ENCODE measurements around the gene CIROP.

CIROP gene

DNA sequence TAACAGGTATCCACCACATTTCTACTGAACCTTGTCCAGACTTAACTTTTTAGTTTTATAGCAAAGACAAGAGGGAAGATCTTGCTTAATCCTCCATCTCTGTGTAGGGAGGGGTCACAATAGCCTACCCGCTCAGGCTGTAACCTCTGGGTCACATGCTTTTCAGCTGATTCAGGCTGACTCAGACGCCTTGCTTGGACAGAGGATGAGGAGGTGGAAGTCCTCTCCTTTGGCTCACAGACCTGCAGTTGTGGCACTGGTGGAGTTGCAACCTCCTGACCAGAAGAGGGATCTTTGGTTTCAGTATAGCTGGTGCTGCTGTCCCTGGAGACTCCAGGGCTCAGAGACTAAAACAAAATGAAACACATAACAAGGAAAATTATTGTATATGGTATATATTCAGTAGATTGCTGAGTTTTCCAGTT lies 26.1 kb downstream of the CIROP start:
- ChIA-PET POLR2A (interaction anchor here (1.0 to 2.4 kb wide), 5 partner anchors 10 to 17 kb away, joined by 3 to 20 read pairs (median 6); partner anchors contain the start of genes ACIN1 and C14orf119), CTCF (interaction anchor here (1.7 to 17.4 kb wide), 13 partner anchors 11 to 107 kb away, joined by 4 to 452 read pairs (median 25); partner anchors contain the start of genes ACIN1, AJUBA, C14orf119 and CDH24)
- peak; percentile 10 for TF ChIP-seq CTCF (IDR thresholded peaks at IDR 0.05; ENCODE audit: insufficient read depth, low read length, missing control alignments)
- peak; percentile 87 for DNase-seq (ENCODE audit: low read depth, low spot score)
- no peak overlapping the region for H3K4me3 ChIP-seq (ENCODE audit: low read depth, low read length)

DNA sequence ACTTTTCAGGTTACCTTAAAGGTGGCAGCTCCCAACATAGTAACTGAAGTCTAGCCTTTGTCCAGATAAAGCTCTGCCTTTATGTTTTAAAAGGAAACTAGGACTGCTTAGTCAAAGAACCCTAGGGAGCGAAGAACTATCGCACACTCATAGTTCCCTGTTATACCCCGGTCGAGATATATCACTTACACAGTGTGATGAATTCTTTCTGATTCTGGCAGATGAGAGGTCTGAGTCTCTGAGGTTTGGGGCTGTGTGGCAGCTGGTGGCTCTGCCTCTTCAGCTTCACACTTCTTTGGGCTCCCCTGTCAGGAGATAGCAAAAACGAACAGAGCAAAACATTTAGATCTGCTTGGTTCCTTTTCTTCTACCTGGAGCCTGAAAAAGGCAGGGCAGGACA lies 26.8 kb downstream of the CIROP start:
- no peak for DNase-seq (ENCODE audit: low read depth, low spot score)
- POLR2A ChIA-PET, result interaction anchor here (0.7 to 2.4 kb wide), 5 partner anchors 9 to 101 kb away, joined by 3 to 20 read pairs (median 6); partner anchors contain the start of genes ACIN1 and C14orf119
- CTCF ChIA-PET, result interaction anchor here (1.1 to 17.4 kb wide), 23 partner anchors 11 to 546 kb away, joined by 3 to 452 read pairs (median 12); partner anchors contain the start of genes ACIN1, AJUBA, C14orf119 and CDH24
- TF ChIP-seq CTCF (IDR thresholded peaks at IDR 0.05; ENCODE audit: insufficient read depth, low read length, missing control alignments), result no peak
- no peak overlapping the region for H3K4me3 ChIP-seq (ENCODE audit: low read depth, low read length)

DNA sequence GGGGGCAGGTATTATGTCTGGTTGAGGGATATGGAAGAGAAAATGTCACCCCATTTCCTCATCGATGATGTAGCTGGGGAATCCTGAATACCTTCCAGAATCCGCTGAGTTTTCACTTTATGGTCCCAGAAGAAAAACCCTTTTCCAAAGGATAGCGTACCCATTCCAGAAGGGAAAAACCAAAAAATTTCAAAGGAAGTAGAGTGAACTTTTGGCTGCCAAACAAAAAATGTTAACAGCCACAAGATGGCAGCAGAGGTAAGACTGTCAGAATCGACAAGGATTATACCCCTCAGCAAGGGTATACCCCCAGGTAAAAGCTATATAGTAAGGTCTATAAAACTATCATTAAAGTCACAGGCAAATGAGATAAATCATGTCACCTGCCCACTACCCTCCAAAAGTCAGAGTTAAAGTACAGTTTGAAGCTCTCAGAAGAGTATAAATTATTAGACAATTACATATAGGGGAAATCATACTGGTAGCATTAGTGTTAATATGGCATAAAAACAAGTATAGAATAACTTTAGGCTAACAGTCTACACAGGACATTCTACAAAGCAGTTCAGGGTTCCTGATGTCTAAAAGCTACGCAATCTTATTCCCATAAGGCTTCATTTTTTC lies 27.9 kb downstream of the CIROP start:
- CTCF ChIA-PET, result interaction anchor here (0.8 to 17.4 kb wide), 31 partner anchors 12 to 892 kb away, joined by 3 to 452 read pairs (median 6); partner anchors contain the start of genes ACIN1, AJUBA, C14orf119 and CDH24
- POLR2A ChIA-PET, result interaction anchor here (0.6 to 1.1 kb wide), 4 partner anchors 18 to 100 kb away, joined by 3 to 4 read pairs (median 3); partner anchors contain the start of gene ACIN1
- TF ChIP-seq CTCF (IDR thresholded peaks at IDR 0.05; ENCODE audit: insufficient read depth, low read length, missing control alignments), result no peak
- H3K4me3 ChIP-seq (ENCODE audit: low read depth, low read length), result no peak overlapping the region
- DNase-seq (ENCODE audit: low read depth, low spot score), result no peak

- no peak for TF ChIP-seq CTCF (IDR thresholded peaks at IDR 0.05; ENCODE audit: insufficient read depth, low read length, missing control alignments)
- POLR2A ChIA-PET, result no interaction called here
- no peak for DNase-seq (ENCODE audit: low read depth, low spot score)
- H3K4me3 ChIP-seq (ENCODE audit: low read depth, low read length), result no peak overlapping the region
- CTCF ChIA-PET, result interaction anchor here (1.1 to 17.4 kb wide), 9 partner anchors 14 to 112 kb away, joined by 3 to 452 read pairs (median 70); partner anchors contain the start of genes ACIN1, AJUBA, C14orf119 and CDH24
These were observed 29.9 kb downstream of the CIROP start for GRCh38 chr14:23074906-23075305.

DNA sequence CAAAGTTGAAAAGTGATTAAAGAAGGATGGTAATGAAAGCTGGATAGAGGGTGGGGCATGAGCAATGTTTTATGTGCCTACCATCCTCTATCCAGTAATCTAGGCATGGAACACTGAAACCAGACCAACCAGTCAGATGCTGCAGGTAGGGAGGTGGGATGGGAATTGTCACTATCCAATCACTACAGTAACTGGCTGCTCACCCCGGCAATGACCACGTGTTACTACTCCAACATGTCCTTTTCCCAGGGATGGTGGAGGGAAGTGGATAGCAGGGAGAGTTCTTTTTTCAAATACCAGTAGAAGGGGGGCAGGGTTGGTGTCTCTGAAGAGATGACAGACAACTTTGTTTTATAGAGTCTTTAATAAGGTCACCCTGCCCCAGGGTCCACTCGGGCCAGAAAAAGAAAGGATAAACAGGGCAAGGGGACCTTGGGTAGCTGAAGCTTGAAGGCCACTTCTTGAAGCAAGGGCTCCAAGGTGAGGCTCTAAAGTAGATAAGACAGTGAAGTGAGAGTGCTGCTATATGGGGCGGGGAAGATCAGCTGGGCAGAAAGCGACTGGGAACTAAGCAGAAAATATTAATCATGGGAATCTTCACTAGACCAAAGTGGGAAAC lies 32.8 kb downstream of the CIROP start:
- DNase-seq (ENCODE audit: low read depth, low spot score), result no peak
- H3K4me3 ChIP-seq (ENCODE audit: low read depth, low read length), result peak overlapping the region; percentile 86
- POLR2A ChIA-PET, result interaction anchor here (0.6 to 2.9 kb wide), 5 partner anchors 8 to 26 kb away, joined by 3 to 29 read pairs (median 7); partner anchors contain the start of genes ACIN1 and C14orf119
- no peak for TF ChIP-seq CTCF (IDR thresholded peaks at IDR 0.05; ENCODE audit: insufficient read depth, low read length, missing control alignments)
- CTCF ChIA-PET, result interaction anchor here (0.7 to 17.4 kb wide), 17 partner anchors 9 to 515 kb away, joined by 3 to 452 read pairs (median 9); partner anchors contain the start of genes ACIN1, AJUBA, C14orf119 and CDH24

Data from AG04449 (cell line).